ENCODE measurements around the gene CREB3.

DNA sequence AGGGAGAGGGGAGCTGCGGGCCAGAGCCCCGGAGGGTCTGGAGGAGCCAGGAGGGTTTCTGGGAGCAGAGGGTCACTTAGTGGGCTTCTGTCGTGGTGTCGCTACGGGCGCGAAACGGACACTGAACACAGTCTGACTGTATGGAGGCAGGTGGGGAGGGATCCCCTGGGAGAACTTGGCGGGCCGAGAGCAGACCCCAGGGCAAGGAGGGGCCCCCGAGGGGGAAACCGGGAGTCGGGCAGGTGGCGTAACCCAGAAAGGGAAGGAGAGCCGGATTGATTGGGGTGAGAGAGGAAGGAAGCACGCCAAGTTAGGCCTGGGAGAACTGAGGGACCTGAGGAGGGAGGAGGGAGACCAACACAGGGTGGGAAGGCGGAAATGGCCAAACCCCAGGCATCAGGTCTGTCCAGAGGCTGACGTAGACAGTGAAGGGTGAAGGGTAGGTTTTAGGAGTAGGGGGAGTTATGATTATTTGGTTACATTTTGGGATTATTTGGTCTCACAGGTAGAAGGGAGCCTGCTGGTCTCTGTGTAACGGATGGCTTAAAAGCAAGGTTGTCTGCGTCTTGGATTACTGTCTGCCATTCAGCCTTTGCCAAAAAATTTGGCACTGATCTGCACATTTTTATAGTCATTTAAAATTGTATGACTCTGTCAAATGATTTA, 24.9 kb downstream of the CREB3 start:
- TF ChIP-seq, protein P1, sequence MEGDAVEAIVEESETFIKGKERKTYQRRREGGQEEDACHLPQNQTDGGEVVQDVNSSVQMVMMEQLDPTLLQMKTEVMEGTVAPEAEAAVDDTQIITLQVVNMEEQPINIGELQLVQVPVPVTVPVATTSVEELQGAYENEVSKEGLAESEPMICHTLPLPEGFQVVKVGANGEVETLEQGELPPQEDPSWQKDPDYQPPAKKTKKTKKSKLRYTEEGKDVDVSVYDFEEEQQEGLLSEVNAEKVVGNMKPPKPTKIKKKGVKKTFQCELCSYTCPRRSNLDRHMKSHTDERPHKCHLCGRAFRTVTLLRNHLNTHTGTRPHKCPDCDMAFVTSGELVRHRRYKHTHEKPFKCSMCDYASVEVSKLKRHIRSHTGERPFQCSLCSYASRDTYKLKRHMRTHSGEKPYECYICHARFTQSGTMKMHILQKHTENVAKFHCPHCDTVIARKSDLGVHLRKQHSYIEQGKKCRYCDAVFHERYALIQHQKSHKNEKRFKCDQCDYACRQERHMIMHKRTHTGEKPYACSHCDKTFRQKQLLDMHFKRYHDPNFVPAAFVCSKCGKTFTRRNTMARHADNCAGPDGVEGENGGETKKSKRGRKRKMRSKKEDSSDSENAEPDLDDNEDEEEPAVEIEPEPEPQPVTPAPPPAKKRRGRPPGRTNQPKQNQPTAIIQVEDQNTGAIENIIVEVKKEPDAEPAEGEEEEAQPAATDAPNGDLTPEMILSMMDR (IDR thresholded peaks at IDR 0.05; ENCODE audit: poor library complexity, severe bottlenecking), result no peak
- no peak for TF ChIP-seq POLR2AphosphoS5 (IDR thresholded peaks at IDR 0.05)
- no peak for TF ChIP-seq EZH2 (IDR thresholded peaks at IDR 0.05; ENCODE audit: borderline replicate concordance, insufficient read depth, low read length, poor library complexity, severe bottlenecking)
- no peak for TF ChIP-seq EP300 (conservative IDR thresholded peaks at IDR 0.05; ENCODE audit: poor library complexity, severe bottlenecking)
- TF ChIP-seq MXI1 (conservative IDR thresholded peaks at IDR 0.05; ENCODE audit: poor library complexity, severe bottlenecking), result no peak
- no peak for TF ChIP-seq TAF1 (IDR thresholded peaks at IDR 0.05; ENCODE audit: low read depth)

All from neural cell (in vitro differentiated cells).